Measurements from ENCODE around the gene MACROD1. TPM values are rescaled to one million over a fixed set of nuclear protein-coding genes. Genes with fewer than 3 reads are reported as not detected.

Gene MACROD1
- total and polyA plus RNA-seq, 9 of the 15 experiments (the other 6 are each of a cell fraction or from before 2014, with no cell fraction given): 1.1 to 60.0 (median 26.4) TPM

DNA sequence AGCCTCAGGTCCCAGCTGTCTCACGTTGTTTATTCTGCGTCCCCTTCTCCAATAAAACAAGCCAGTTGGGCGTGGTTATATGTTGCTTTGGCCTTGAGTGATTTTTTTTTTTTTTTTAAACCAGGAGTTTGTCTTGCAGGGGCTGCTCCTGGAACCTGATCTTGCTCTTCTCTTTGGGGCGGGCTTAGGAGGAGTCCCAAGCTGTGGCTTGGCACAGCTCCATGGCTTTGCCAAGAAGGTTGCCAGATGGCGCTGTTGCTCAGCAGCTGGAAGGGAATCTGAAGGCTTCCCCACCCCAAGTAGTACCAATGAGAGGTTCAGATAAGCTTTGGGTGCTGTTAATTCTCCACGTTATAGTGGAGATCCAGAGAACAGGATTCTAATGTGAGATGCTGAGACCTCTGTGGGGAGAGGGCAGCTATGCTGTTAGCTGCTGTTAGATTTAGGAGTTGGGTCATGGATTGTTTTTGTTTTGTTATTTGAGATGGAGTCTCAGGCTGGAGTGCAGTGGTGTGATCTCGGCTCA is 38.6 kb upstream of the MACROD1 start (continued):
- no peak for TF ChIP-seq CREB3L1 (IDR thresholded peaks at IDR 0.05; ENCODE audit: borderline replicate concordance, low read depth)
- TF ChIP-seq RAD21 (CRISPR knock-in tag; conservative IDR thresholded peaks at IDR 0.05 in 1 of 2, IDR thresholded peaks at IDR 0.05 in 1 of 2): peak; percentile 87 to 90
- peak; percentile 65; the same call in 1 of the 2 replicates for TF ChIP-seq ESRRA (IDR thresholded peaks at IDR 0.05; ENCODE audit: borderline replicate concordance, low read depth)
- no peak for TF ChIP-seq BRF2 (IDR thresholded peaks at IDR 0.05; ENCODE audit: borderline replicate concordance, insufficient read depth, insufficient read length)
- TF ChIP-seq TFE3 (CRISPR knock-in tag; IDR thresholded peaks at IDR 0.05): no peak
- no peak for TF ChIP-seq ZFP1 (CRISPR knock-in tag; IDR thresholded peaks at IDR 0.05)
- no peak for TF ChIP-seq HIVEP1 (CRISPR knock-in tag; IDR thresholded peaks at IDR 0.05)
- TF ChIP-seq GTF2E2 (tag; IDR thresholded peaks at IDR 0.05): no peak
- peak; percentile 65; the same call in 1 of the 2 replicates for TF ChIP-seq VEZF1 (CRISPR knock-in tag; IDR thresholded peaks at IDR 0.05)
- TF ChIP-seq, protein P1, sequence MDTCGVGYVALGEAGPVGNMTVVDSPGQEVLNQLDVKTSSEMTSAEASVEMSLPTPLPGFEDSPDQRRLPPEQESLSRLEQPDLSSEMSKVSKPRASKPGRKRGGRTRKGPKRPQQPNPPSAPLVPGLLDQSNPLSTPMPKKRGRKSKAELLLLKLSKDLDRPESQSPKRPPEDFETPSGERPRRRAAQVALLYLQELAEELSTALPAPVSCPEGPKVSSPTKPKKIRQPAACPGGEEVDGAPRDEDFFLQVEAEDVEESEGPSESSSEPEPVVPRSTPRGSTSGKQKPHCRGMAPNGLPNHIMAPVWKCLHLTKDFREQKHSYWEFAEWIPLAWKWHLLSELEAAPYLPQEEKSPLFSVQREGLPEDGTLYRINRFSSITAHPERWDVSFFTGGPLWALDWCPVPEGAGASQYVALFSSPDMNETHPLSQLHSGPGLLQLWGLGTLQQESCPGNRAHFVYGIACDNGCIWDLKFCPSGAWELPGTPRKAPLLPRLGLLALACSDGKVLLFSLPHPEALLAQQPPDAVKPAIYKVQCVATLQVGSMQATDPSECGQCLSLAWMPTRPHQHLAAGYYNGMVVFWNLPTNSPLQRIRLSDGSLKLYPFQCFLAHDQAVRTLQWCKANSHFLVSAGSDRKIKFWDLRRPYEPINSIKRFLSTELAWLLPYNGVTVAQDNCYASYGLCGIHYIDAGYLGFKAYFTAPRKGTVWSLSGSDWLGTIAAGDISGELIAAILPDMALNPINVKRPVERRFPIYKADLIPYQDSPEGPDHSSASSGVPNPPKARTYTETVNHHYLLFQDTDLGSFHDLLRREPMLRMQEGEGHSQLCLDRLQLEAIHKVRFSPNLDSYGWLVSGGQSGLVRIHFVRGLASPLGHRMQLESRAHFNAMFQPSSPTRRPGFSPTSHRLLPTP (IDR thresholded peaks at IDR 0.05; ENCODE audit: borderline replicate concordance, extremely low read depth, insufficient read length): no peak
- TF ChIP-seq PTTG1 (tag; IDR thresholded peaks at IDR 0.05; ENCODE audit: low read depth): no peak
- no peak for TF ChIP-seq GATAD2A (IDR thresholded peaks at IDR 0.05)
- peak; percentile 69 for TF ChIP-seq NFIX (CRISPR knock-in tag; IDR thresholded peaks at IDR 0.05; ENCODE audit: low read depth)
- peak; percentile 56; the same call in 1 of the 2 replicates for TF ChIP-seq POLR2A (conservative IDR thresholded peaks at IDR 0.05)
- TF ChIP-seq MCM3 (IDR thresholded peaks at IDR 0.05): no peak
- TF ChIP-seq ZNF707 (CRISPR knock-in tag; conservative IDR thresholded peaks at IDR 0.05): no peak
- no peak for TF ChIP-seq CHD4 (IDR thresholded peaks at IDR 0.05; ENCODE audit: insufficient read depth, insufficient replicate concordance, low read depth, low read length, poor library complexity, severe bottlenecking)
- no peak for TF ChIP-seq SPI1 (IDR thresholded peaks at IDR 0.05; ENCODE audit: borderline replicate concordance, low read depth, low read length)
- TF ChIP-seq FOXK2 (conservative IDR thresholded peaks at IDR 0.05 in 1 of 2, IDR thresholded peaks at IDR 0.05 in 1 of 2; ENCODE audit: low read depth in 2 of 2): 0 out of 4 replicates have a peak, but pooled peaks of 1 of the 2 experiments have one; percentile 10
